CD14-positive monocyte (primary cell): Measurements from ENCODE around the gene APMAP. TPM values are rescaled to one million over a fixed set of nuclear protein-coding genes. Genes with fewer than 3 reads are reported as not detected.

Experiments
- DNase-seq, 3 donors: peaks; one replicate each; pipeline ENCODE4 v3.0.0-alpha.2; 2011 to 2022
- H2AFZ ChIP-seq: 2 replicates; pipeline ENCODE4 v1.6.0; 2012; ENCODE audit warnings: mild to moderate bottlenecking, low read depth, low read length, inconsistent platforms; ENCODE audit not compliant: insufficient read depth, poor library complexity, severe bottlenecking
- H3K27ac ChIP-seq, 2 donors: 1 replicate in 1 of 2; 2 replicates in 1 of 2; pipeline ENCODE4 v1.5.1; 2012 to 2013; ENCODE audit warnings: low read length in 2 of 2, control low read depth in 1 of 2, inconsistent platforms in 1 of 2, low read depth in 1 of 2, mild to moderate bottlenecking in 1 of 2
- H3K27me3 ChIP-seq, 2 donors: one replicate each; pipeline versions ENCODE4 v1.6.0 to v1.6.1; 2011 to 2013; ENCODE audit warnings: low read length in 2 of 2; ENCODE audit not compliant: control insufficient read depth in 2 of 2, insufficient read depth in 2 of 2
- H3K36me3 ChIP-seq, 2 donors: replicated peaks in 1 of 2; 1 replicate in 1 of 2; 2 replicates in 1 of 2; pipeline versions ENCODE4 v1.5.1 to v1.6.1; 2012 to 2013; ENCODE audit warnings: low read length in 2 of 2, control low read depth in 1 of 2, inconsistent platforms in 1 of 2, mild to moderate bottlenecking in 1 of 2; ENCODE audit not compliant: insufficient read depth in 2 of 2, control insufficient read depth in 1 of 2
- H3K4me1 ChIP-seq, 2 donors: 1 replicate in 1 of 2; 2 replicates in 1 of 2; pipeline versions ENCODE4 v1.5.1 to v1.6.1; 2012 to 2013; ENCODE audit warnings: low read length in 2 of 2, control low read depth in 1 of 2, inconsistent platforms in 1 of 2, mild to moderate bottlenecking in 1 of 2, moderate library complexity in 1 of 2; ENCODE audit not compliant: insufficient read depth in 2 of 2, control insufficient read depth in 1 of 2
- H3K4me2 ChIP-seq: replicated peaks from 2 replicates; pipeline ENCODE3; 2012; ENCODE audit warnings: low read length, moderate library complexity, mild to moderate bottlenecking; ENCODE audit not compliant: poor library complexity, severe bottlenecking; ENCODE audit errors: extremely low read depth
- H3K4me3 ChIP-seq, 3 experiments: fragments of 200-600 bp in 1 of 3; sonication (generic) in 1 of 3; replicated peaks in 1 of 3; 1 replicate in 2 of 3; 2 replicates in 1 of 3; pipeline ENCODE4 v1.5.1; 2011 to 2013; ENCODE audit warnings: low read length in 3 of 3, mild to moderate bottlenecking in 3 of 3, control low read depth in 2 of 3, low read depth in 2 of 3, inconsistent platforms in 1 of 3, moderate library complexity in 1 of 3
- H3K79me2 ChIP-seq: 2 replicates; pipeline ENCODE4 v1.6.0; 2012; ENCODE audit warnings: mild to moderate bottlenecking, control low read depth, inconsistent platforms, low read length, moderate library complexity; ENCODE audit not compliant: insufficient read depth
- H3K9ac ChIP-seq: 2 replicates; pipeline ENCODE4 v1.6.0; 2017; ENCODE audit warnings: low read length, mild to moderate bottlenecking; ENCODE audit not compliant: insufficient read depth, poor library complexity, severe bottlenecking
- H3K9me3 ChIP-seq, 2 donors: replicated peaks in 1 of 2; 1 replicate in 1 of 2; 2 replicates in 1 of 2; pipeline versions ENCODE4 v1.5.1 to v1.6.1; 2012 to 2013; ENCODE audit warnings: low read length in 2 of 2, control low read depth in 1 of 2; ENCODE audit not compliant: control insufficient read depth in 1 of 2, insufficient read depth in 1 of 2
- H4K20me1 ChIP-seq: 2 replicates; pipeline ENCODE4 v1.6.0; 2012; ENCODE audit warnings: mild to moderate bottlenecking, low read length, control low read depth, moderate library complexity; ENCODE audit not compliant: insufficient read depth
- H3K27ac Mint-ChIP-seq, 7 donors: one replicate each; pipeline ENCODE4 v1.8.0; 2020; ENCODE audit warnings: mild to moderate bottlenecking in 7 of 7, mixed read lengths in 7 of 7, moderate library complexity in 6 of 7, inconsistent platforms in 2 of 7
- H3K27me3 Mint-ChIP-seq, 3 donors: one replicate each; pipeline ENCODE4 v1.8.0; 2021 to 2022; ENCODE audit warnings: low read depth in 3 of 3, mild to moderate bottlenecking in 3 of 3, mixed read lengths in 3 of 3, moderate library complexity in 3 of 3, inconsistent platforms in 1 of 3
- H3K36me3 Mint-ChIP-seq, 2 donors: one replicate each; pipeline ENCODE4 v1.8.0; 2020; ENCODE audit warnings: mixed read lengths in 2 of 2, inconsistent platforms in 1 of 2, mild to moderate bottlenecking in 1 of 2
- H3K4me1 Mint-ChIP-seq: one replicate; pipeline ENCODE4 v1.8.0; 2020; ENCODE audit warnings: mild to moderate bottlenecking, mixed read lengths
- H3K4me3 Mint-ChIP-seq, 2 donors: one replicate each; pipeline ENCODE4 v1.8.0; 2020; ENCODE audit warnings: mild to moderate bottlenecking in 2 of 2, mixed read lengths in 2 of 2, moderate library complexity in 1 of 2
- H3K9me3 Mint-ChIP-seq, 7 donors: one replicate each; pipeline ENCODE4 v1.8.0; 2020 to 2022; ENCODE audit warnings: mixed read lengths in 7 of 7, mild to moderate bottlenecking in 6 of 7, moderate library complexity in 6 of 7, inconsistent platforms in 2 of 7
- WGBS: methylation state at CpG from one replicate; pipeline ENCODE4 v1.1.5; 2013; ENCODE audit warnings: missing lambda C conversion rate; ENCODE audit not compliant: insufficient coverage; 5-methylcytosine and 5-hydroxymethylcytosine counted together
- intact Hi-C, 2 donors: fragments of 100-400 bp; cut with micrococcal nuclease; formaldehyde crosslinking; loops; one replicate each; pipeline versions ENCODE4 v1.15.0 to v1.15.1; 2023
- polyA plus RNA-seq, 3 donors: library from polyadenylated mRNA; depleted of rRNA in 1 of 3; unstranded in 2 of 3; stranded (reverse) in 1 of 3; fragments of 300-500 nt in 2 of 3; fragments of >200 nt in 1 of 3; fragmentation: Illumina TruSeq in 2 of 3; gene quantifications; 1 replicate in 2 of 3; 2 replicates in 1 of 3; pipeline ENCODE4 v1.2.3, GENCODE V29; 2012 to 2021
- TF ChIP-seq, protein P1 (sequence below): fragments of 200-600 bp; IDR thresholded peaks from one replicate; pipeline ENCODE4 v1.8.0; 2022; ENCODE audit warnings: antibody characterized with exemption, mild to moderate bottlenecking

APMAP gene
- polyA plus RNA-seq, 3 donors: 26.9 to 74.0 (median 73.2) TPM

DNA sequence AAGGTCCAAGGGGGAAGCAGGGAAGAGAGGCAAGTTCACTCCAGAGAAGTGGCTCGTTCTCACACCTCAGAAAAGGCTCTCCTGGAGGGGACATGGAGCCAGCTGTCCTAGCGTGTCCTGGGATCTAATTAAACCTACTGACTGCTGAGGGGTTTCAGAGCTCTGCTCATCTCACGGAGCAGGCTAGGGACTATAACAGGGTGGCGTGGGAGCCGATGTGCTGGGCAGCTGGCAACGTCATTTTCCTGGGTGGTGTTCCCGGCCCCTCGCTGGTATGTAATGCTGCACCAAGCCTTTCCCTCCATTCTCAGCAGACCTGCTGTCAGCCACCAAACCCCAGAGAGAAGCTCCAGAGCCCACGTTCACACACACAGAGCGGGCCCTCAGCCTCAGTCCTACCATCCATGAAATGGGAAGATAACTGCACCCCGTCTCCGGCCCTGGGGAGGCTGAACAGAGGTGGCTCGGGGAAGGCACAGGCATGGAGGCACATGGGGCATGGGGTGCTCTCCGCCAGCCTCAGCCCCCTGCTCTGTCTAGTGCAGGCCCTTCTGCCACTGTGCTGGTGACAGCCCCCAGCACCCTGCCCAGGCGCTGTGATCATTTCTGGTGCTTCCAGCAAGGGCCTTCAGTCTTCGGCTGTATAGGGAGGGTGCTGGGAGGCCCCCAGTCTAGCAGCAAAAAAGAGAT, 41.6 kb downstream of the APMAP start:
- H3K4me3 ChIP-seq: peak overlapping the region in 1 of 3 experiments; percentile 59
- DNase-seq: no peak
- H3K27ac Mint-ChIP-seq: peak overlapping the region; percentile 45 to 83 (median 59)
- peaks cover 66 to 67% of the 10 kb centered on the region in 2 donors for H3K4me1 ChIP-seq
- 60% methylated on average over 13 of the region's 16 CpGs for WGBS
- peaks cover 0 to 9% (median 2%) of the 10 kb centered on the region in 3 donors for H3K27me3 Mint-ChIP-seq
- no peaks in the 10 kb centered on the region for H4K20me1 ChIP-seq
- peaks cover 5 to 11% of the 10 kb centered on the region in 2 donors for H3K36me3 Mint-ChIP-seq
- peak overlapping the region; percentile 52 for H3K9ac ChIP-seq
- peak overlapping the region; percentile 63 for H3K4me2 ChIP-seq
- H3K4me1 Mint-ChIP-seq: peaks cover 78% of the 10 kb centered on the region
- peak overlapping the region; percentile 66 for H2AFZ ChIP-seq
- peaks cover 56% of the 10 kb centered on the region for H3K79me2 ChIP-seq
- H3K36me3 ChIP-seq: no peaks in the 10 kb centered on the region
- intact Hi-C loops: no loop called here
- peak overlapping the region in 1 of 2 donors; percentile 51 for H3K27ac ChIP-seq
- H3K27me3 ChIP-seq: no peaks in the 10 kb centered on the region
- H3K9me3 ChIP-seq: peaks cover 0 to 5% of the 10 kb centered on the region in 2 donors
- H3K4me3 Mint-ChIP-seq: peak overlapping the region; percentile 53 to 60
- peaks cover 15 to 20% (median 19%) of the 10 kb centered on the region in 7 donors for H3K9me3 Mint-ChIP-seq
- TF ChIP-seq, protein P1, sequence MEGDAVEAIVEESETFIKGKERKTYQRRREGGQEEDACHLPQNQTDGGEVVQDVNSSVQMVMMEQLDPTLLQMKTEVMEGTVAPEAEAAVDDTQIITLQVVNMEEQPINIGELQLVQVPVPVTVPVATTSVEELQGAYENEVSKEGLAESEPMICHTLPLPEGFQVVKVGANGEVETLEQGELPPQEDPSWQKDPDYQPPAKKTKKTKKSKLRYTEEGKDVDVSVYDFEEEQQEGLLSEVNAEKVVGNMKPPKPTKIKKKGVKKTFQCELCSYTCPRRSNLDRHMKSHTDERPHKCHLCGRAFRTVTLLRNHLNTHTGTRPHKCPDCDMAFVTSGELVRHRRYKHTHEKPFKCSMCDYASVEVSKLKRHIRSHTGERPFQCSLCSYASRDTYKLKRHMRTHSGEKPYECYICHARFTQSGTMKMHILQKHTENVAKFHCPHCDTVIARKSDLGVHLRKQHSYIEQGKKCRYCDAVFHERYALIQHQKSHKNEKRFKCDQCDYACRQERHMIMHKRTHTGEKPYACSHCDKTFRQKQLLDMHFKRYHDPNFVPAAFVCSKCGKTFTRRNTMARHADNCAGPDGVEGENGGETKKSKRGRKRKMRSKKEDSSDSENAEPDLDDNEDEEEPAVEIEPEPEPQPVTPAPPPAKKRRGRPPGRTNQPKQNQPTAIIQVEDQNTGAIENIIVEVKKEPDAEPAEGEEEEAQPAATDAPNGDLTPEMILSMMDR: no peak

DNA sequence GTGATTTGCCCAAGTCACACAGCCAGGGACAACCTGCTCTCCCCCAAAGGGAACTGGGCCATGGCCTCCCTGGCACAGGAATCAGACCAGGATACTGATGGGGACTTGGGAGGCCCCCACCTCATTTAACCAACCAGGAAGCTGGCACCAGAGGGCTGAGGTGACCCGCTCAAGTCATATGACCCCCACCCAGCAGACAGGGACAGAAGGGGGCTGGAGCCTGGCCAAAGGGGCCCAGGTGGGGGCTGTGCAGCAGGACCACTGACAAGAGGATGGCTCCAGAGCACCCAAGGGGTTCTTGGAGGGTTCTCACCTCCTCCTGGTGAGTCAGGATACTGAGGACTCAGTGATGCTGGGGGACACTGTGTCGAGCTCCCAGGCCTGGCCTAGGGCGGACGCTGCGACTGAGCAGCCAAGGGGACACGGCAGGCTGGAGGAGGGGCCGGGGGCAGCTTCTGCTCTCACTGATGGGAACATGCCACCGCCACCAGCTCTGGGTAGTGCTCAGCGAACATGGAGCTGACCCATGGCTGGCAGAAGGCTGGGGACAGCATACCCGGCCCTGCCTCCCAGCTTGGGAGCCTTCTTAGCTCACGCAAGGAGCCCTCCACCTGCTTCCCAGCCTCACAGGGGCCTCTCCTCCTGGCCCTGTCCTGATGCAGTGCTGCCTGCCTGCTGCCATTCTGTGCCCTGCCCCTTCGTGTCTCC, 42.3 kb downstream of the APMAP start:
- H4K20me1 ChIP-seq: no peaks in the 10 kb centered on the region
- Mint-ChIP-seq H3K27ac (peak overlapping the region in 5 of 7 donors; percentile 57 to 87 (median 73)), H3K36me3 (peaks cover 5 to 15% of the 10 kb centered on the region in 2 donors), H3K27me3 (peaks cover 0 to 9% (median 2%) of the 10 kb centered on the region in 3 donors), H3K9me3 (peaks cover 20 to 26% (median 22%) of the 10 kb centered on the region in 7 donors), H3K4me1 (peaks cover 73% of the 10 kb centered on the region), H3K4me3 (peak overlapping the region; percentile 53 to 83)
- peak overlapping the region; percentile 52 for H3K9ac ChIP-seq
- 32% methylated on average over 11 of the region's 12 CpGs for WGBS
- peaks cover 54% of the 10 kb centered on the region for H3K79me2 ChIP-seq
- peak overlapping the region in 1 of 3 experiments; percentile 59 for H3K4me3 ChIP-seq
- intact Hi-C loops: no loop called here
- H3K27ac ChIP-seq: peak overlapping the region; percentile 2 to 33
- H3K9me3 ChIP-seq: peaks cover 0 to 5% of the 10 kb centered on the region in 2 donors
- no peaks in the 10 kb centered on the region for H3K36me3 ChIP-seq
- H3K4me2 ChIP-seq: peak overlapping the region; percentile 63
- TF ChIP-seq, protein P1: no peak
- DNase-seq: no peak
- H2AFZ ChIP-seq: peak overlapping the region; percentile 66
- H3K4me1 ChIP-seq: peaks cover 65 to 66% of the 10 kb centered on the region in 2 donors
- H3K27me3 ChIP-seq: no peaks in the 10 kb centered on the region
